NCI-H2029 treated with DMSO at 0.1 percent for 48 hours (cell line): ENCODE measurements around the gene NEK6.

Experiments
- DNase-seq: peaks from one replicate; lab custom pipeline; 2025; lab: John Stamatoyannopoulos, UW

The NEK6 gene

GRCh38 chr9:124355039-124355940 is 97.5 kb downstream of the NEK6 start:
- no peak for DNase-seq

- no peak for DNase-seq
These were observed 98.4 kb downstream of the NEK6 start for GRCh38 chr9:124355941-124356744.

- DNase-seq: no peak
These were observed 99.1 kb downstream of the NEK6 start for GRCh38 chr9:124356745-124357390.

- DNase-seq: no peak
These were observed 100.1 kb downstream of the NEK6 start for GRCh38 chr9:124357721-124358361.

- no peak for DNase-seq
These were observed 100.9 kb downstream of the NEK6 start for GRCh38 chr9:124358631-124359030.

- no peak for DNase-seq
These were observed 101.7 kb downstream of the NEK6 start for GRCh38 chr9:124359426-124359825.

GRCh38 chr9:124359855-124360678 is 102.3 kb downstream of the NEK6 start:
- no peak for DNase-seq

- no peak for DNase-seq
These were observed 103.4 kb downstream of the NEK6 start for GRCh38 chr9:124361128-124361527.

GRCh38 chr9:124363326-124364096 is 105.8 kb downstream of the NEK6 start:
- DNase-seq: no peak

- no peak for DNase-seq
These were observed 106.4 kb downstream of the NEK6 start for GRCh38 chr9:124364141-124364540.

GRCh38 chr9:124365036-124365435 is 107.3 kb downstream of the NEK6 start:
- no peak for DNase-seq

GRCh38 chr9:124366476-124367220 is 108.9 kb downstream of the NEK6 start:
- DNase-seq: no peak

GRCh38 chr9:124368692-124369091 is 110.9 kb downstream of the NEK6 start:
- DNase-seq: no peak

GRCh38 chr9:124369231-124369797 is 111.6 kb downstream of the NEK6 start:
- no peak for DNase-seq

- DNase-seq: no peak
These were observed 113.3 kb downstream of the NEK6 start for GRCh38 chr9:124370896-124371582.

GRCh38 chr9:124372038-124372437 is 114.3 kb downstream of the NEK6 start:
- no peak for DNase-seq

GRCh38 chr9:124373386-124373785 is 115.6 kb downstream of the NEK6 start:
- no peak for DNase-seq

GRCh38 chr9:124373851-124374250 is 116.1 kb downstream of the NEK6 start:
- no peak for DNase-seq

- DNase-seq: no peak
These were observed 118.0 kb downstream of the NEK6 start for GRCh38 chr9:124375726-124376125.
